ENCODE data around the gene MYO7B. TPM values are rescaled to one million over a fixed set of nuclear protein-coding genes. Genes with fewer than 3 reads are reported as not detected.
"Not testable (repeated sequence)": the region's sequence is repeated elsewhere in the genome, so short reads cannot be mapped to it uniquely, and the experiment has no call there.

Gene MYO7B
- total RNA-seq, 2 experiments from 2014 or later: 0.65 to 1.2 TPM

DNA sequence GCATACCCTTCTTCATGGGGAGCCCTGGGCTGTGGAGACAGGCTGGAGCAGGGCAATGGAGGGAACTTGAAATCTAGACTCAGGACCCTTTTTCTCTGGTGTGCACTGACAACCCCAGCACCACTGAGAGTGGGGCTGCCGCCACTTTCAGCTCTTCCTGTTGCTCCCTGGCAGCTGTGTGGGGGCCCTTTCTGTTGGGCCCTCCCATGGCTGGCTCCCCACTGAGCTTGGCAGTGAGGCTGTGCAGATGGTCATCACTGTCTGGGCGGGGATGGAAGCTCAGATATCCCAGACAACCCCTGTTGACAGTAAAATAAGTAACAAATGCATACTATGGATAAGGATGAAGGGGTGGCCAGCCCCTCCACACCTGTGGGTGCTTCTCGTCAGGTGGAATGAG is 6.7 kb downstream of the MYO7B start:
- no peak overlapping the region for H3K4me3 Mint-ChIP-seq
- H3K9me3 Mint-ChIP-seq: no peaks in the 10 kb centered on the region
- TF ChIP-seq, protein P1, sequence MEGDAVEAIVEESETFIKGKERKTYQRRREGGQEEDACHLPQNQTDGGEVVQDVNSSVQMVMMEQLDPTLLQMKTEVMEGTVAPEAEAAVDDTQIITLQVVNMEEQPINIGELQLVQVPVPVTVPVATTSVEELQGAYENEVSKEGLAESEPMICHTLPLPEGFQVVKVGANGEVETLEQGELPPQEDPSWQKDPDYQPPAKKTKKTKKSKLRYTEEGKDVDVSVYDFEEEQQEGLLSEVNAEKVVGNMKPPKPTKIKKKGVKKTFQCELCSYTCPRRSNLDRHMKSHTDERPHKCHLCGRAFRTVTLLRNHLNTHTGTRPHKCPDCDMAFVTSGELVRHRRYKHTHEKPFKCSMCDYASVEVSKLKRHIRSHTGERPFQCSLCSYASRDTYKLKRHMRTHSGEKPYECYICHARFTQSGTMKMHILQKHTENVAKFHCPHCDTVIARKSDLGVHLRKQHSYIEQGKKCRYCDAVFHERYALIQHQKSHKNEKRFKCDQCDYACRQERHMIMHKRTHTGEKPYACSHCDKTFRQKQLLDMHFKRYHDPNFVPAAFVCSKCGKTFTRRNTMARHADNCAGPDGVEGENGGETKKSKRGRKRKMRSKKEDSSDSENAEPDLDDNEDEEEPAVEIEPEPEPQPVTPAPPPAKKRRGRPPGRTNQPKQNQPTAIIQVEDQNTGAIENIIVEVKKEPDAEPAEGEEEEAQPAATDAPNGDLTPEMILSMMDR (IDR thresholded peaks at IDR 0.05): no peak
- ChIA-PET POLR2A (no interaction called here), CTCF (no interaction called here)
- H3K36me3 Mint-ChIP-seq (ENCODE audit: low read depth): no peaks in the 10 kb centered on the region
- no peak overlapping the region for H3K27ac Mint-ChIP-seq
- H3K27me3 Mint-ChIP-seq: peaks cover 8% of the 10 kb centered on the region
- DNase-seq: no peak
- ATAC-seq: no peak
- no peaks in the 10 kb centered on the region for H3K4me1 Mint-ChIP-seq (ENCODE audit: low read depth)
- intact Hi-C loops (cut with micrococcal nuclease): no loop called here

DNA sequence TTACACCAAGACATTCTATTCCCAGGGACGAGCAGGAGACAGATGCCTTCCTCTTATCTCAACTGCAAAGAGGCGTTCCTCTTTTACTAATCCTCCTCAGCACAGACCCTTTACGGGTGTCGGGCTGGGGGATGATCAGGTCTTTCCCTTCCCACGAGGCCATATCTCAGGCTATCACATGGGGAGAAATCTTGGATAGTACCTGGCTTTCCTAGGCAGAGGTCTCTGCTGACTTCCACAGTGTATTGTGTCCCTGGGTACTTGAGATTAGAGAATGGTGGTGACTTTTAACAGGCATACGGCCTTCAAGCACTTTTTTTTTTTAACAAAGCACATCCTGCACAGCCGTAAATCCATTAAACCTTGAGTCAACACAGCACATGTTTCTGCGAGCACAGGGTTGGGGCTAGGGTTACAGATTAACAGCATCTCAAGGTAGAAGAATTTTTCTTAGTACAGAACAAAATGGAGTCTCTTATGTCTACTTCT is 7.6 kb downstream of the MYO7B start:
- POLR2A ChIA-PET; H3K9me3 Mint-ChIP-seq; ATAC-seq; H3K27ac Mint-ChIP-seq; H3K4me1 Mint-ChIP-seq (ENCODE audit: low read depth); CTCF ChIA-PET; H3K36me3 Mint-ChIP-seq (ENCODE audit: low read depth); intact Hi-C loops (cut with micrococcal nuclease); H3K27me3 Mint-ChIP-seq; H3K4me3 Mint-ChIP-seq; DNase-seq: not testable (repeated sequence)

DNA sequence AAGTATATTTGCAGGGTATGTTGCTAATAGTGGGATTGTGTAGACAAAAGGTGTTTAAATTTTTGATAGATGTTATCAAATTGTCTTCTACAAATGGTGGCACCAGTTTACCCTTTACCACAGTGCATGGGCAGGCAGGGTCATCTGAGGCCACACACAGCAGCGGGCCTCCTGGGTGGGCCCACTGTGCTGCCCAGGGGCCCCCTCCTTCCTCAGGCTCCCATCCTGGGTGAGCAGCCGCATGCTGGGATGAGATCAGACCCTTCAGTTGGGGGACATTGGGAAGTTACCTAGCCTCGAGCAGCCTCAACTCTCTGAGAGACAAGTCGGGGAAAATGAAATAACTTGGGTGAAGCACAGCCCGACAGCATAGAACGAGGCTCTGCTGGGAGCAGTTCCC is 9.7 kb downstream of the MYO7B start:
- Mint-ChIP-seq H3K27ac (no peak overlapping the region), H3K4me3 (no peak overlapping the region), H3K4me1 (ENCODE audit: low read depth) (no peaks in the 10 kb centered on the region), H3K27me3 (peaks cover 11% of the 10 kb centered on the region), H3K36me3 (ENCODE audit: low read depth) (no peaks in the 10 kb centered on the region), H3K9me3 (no peaks in the 10 kb centered on the region)
- POLR2A ChIA-PET: no interaction called here
- DNase-seq (no peak), ATAC-seq (no peak)
- CTCF ChIA-PET: no interaction called here
- TF ChIP-seq, protein P1 (IDR thresholded peaks at IDR 0.05): no peak
- intact Hi-C loops (cut with micrococcal nuclease): no loop called here

DNA sequence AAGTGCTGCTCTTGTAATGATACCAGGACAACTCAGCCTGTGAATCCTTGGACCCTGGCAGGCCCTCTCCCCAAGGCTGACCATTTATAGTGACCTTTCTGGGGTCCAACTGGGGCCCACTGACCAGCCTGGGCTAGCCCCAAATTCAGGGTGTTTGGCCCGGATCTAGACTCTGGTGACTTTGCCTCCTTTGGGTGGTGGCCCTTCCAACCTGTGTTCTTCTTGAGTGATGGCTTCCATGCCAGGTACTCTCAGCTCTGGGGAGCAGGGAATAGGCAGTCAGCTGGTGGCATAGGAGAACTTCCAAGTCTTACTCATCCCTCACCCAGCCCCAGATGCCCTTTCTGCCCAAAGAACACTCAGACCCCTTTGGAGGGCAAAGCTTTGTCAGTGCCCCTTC is 10.3 kb downstream of the MYO7B start:
- Mint-ChIP-seq H3K36me3 (ENCODE audit: low read depth) (no peaks in the 10 kb centered on the region), H3K4me1 (ENCODE audit: low read depth) (no peaks in the 10 kb centered on the region), H3K27ac (no peak overlapping the region), H3K9me3 (no peaks in the 10 kb centered on the region), H3K27me3 (peaks cover 11% of the 10 kb centered on the region), H3K4me3 (no peak overlapping the region)
- no peak for DNase-seq
- ChIA-PET CTCF (no interaction called here), POLR2A (interaction anchor here (0.9 kb wide), 1 partner anchor 19 kb away, joined by 3 read pairs; the partner anchor contains the start of gene IWS1)
- intact Hi-C loops (cut with micrococcal nuclease): no loop called here
- TF ChIP-seq, protein P1 (IDR thresholded peaks at IDR 0.05): no peak
- ATAC-seq: no peak

DNA sequence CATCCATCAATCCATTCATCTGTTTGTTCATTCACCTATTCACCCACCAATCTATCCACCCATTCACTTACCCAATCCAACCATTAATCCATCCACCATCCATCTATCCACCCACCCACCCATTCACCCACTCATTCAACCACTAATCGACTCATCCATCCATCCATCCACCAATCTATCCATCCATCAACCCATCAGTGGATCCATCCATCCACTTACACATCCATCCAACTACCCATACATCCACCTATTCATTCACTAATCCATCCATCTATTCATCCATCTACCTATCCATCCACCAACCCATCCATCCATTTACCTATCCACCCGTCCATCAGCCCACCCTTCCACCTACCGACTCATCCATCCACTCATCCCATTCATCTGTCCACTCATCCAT is 11.3 kb downstream of the MYO7B start:
- Mint-ChIP-seq H3K27ac (no peak overlapping the region), H3K4me3 (no peak overlapping the region), H3K9me3 (no peaks in the 10 kb centered on the region), H3K4me1 (ENCODE audit: low read depth) (no peaks in the 10 kb centered on the region), H3K36me3 (ENCODE audit: low read depth) (no peaks in the 10 kb centered on the region), H3K27me3 (peaks cover 11% of the 10 kb centered on the region)
- CTCF ChIA-PET: no interaction called here
- no peak for DNase-seq
- POLR2A ChIA-PET: interaction anchor here (0.9 kb wide), 1 partner anchor 20 kb away, joined by 3 read pairs; the partner anchor contains the start of gene IWS1
- intact Hi-C loops (cut with micrococcal nuclease): no loop called here
- no peak for ATAC-seq
- TF ChIP-seq, protein P1 (IDR thresholded peaks at IDR 0.05): no peak
